Lower leg skin (tissue), 4 donors: Measurements from ENCODE around the gene SAMD8. TPM values are rescaled to one million over a fixed set of nuclear protein-coding genes. Genes with fewer than 3 reads are reported as not detected.

Experiments used
- DNase-seq, 2 donors: peaks; one replicate each; pipeline ENCODE4 v3.0.0-alpha.2; 2019; ENCODE audit warnings: low spot score in 2 of 2
- H3K4me3 ChIP-seq: fragments of 200-600 bp; sonication (generic); 2 replicates; pipeline ENCODE4 v1.5.1; 2017; ENCODE audit warnings: mild to moderate bottlenecking, low read depth; ENCODE audit not compliant: poor library complexity, severe bottlenecking
- CTCF ChIP-seq, 3 donors: fragments of 450-650 bp; IDR thresholded peaks; one replicate each; pipeline ENCODE4 v1.5.1; 2016; ENCODE audit warnings: antibody characterized with exemption in 3 of 3, mild to moderate bottlenecking in 3 of 3, moderate library complexity in 2 of 3
- POLR2A ChIP-seq, 2 donors: fragments of 450-650 bp; IDR thresholded peaks; one replicate each; pipeline ENCODE4 v1.6.1; 2016 to 2017; ENCODE audit warnings: antibody characterized with exemption in 2 of 2, mild to moderate bottlenecking in 1 of 2, moderate library complexity in 1 of 2
- WGBS, 2 donors: methylation state at CpG; one replicate each; pipeline ENCODE4 v1.1.5; 2018; 5-methylcytosine and 5-hydroxymethylcytosine counted together
- intact Hi-C: fragments of 100-400 bp; cut with DNase I; formaldehyde crosslinking; loops from one replicate; pipeline ENCODE4 v1.15.0; 2023; ENCODE audit warnings: low total_unique reads
- total RNA-seq, 4 donors: library from RNA; depleted of rRNA; stranded (reverse); fragments of >200 nt; gene quantifications; one replicate each; pipeline ENCODE4 v1.1.0, GENCODE V29; 2016

The SAMD8 gene
- total RNA-seq, 4 donors from 2014 or later: 17.4 to 26.4 (median 23.2) TPM

GRCh38 chr10:75101416-75102251, 9.8 kb upstream of the SAMD8 start:
- no peak overlapping the region for H3K4me3 ChIP-seq
- intact Hi-C loops: loop anchor here (10.0 kb wide), 1 partner anchor 837 kb away; no protein-coding TSS in a partner anchor
- 95 to 97% methylated on average over 12 of the region's 12 CpGs for WGBS, 2 donors
- DNase-seq: no peak
- TF ChIP-seq POLR2A (IDR thresholded peaks at IDR 0.05): no peak
- TF ChIP-seq CTCF (IDR thresholded peaks at IDR 0.05): no peak

GRCh38 chr10:75102830-75103673, 8.4 kb upstream of the SAMD8 start:
- 48 to 63% methylated on average over 9 of the region's 9 CpGs for WGBS, 2 donors
- peak in 1 of 2 donors; percentile 50 for DNase-seq
- no peak for TF ChIP-seq CTCF (IDR thresholded peaks at IDR 0.05)
- no peak for TF ChIP-seq POLR2A (IDR thresholded peaks at IDR 0.05)
- intact Hi-C loops: loop anchor here (10.0 kb wide), 1 partner anchor 838 kb away; no protein-coding TSS in a partner anchor
- no peak overlapping the region for H3K4me3 ChIP-seq

- 76 to 82% methylated on average over 6 of the region's 6 CpGs for WGBS, 2 donors
- H3K4me3 ChIP-seq: no peak overlapping the region
- peak in 1 of 2 donors; percentile 83 for DNase-seq
- intact Hi-C loops: loop anchor here (10.0 kb wide), 1 partner anchor 839 kb away; no protein-coding TSS in a partner anchor
- no peak for TF ChIP-seq CTCF (IDR thresholded peaks at IDR 0.05)
- TF ChIP-seq POLR2A (IDR thresholded peaks at IDR 0.05): no peak
Measured at GRCh38 chr10:75103881-75104686, 7.4 kb upstream of the SAMD8 start.

- intact Hi-C loops: loop anchor here (10.0 kb wide), 1 partner anchor 840 kb away; no protein-coding TSS in a partner anchor
- no peak overlapping the region for H3K4me3 ChIP-seq
- no peak for TF ChIP-seq POLR2A (IDR thresholded peaks at IDR 0.05)
- no peak for TF ChIP-seq CTCF (IDR thresholded peaks at IDR 0.05)
- DNase-seq: peak in 1 of 2 donors; percentile 69
- 51 to 56% methylated on average over 3 of the region's 3 CpGs for WGBS, 2 donors
Measured at GRCh38 chr10:75104842-75105241, 6.6 kb upstream of the SAMD8 start.

- peak in 1 of 2 donors; percentile 85 for DNase-seq
- no peak overlapping the region for H3K4me3 ChIP-seq
- WGBS, 2 donors: 86 to 94% methylated on average over 9 to 14 of the region's 16 CpGs
- no peak for TF ChIP-seq POLR2A (IDR thresholded peaks at IDR 0.05)
- intact Hi-C loops: loop anchor here (10.0 kb wide), 1 partner anchor 841 kb away; no protein-coding TSS in a partner anchor
Measured at GRCh38 chr10:75105576-75106197, 5.8 kb upstream of the SAMD8 start.
